Measurements from ENCODE around the gene C14orf180.

C14orf180 gene

DNA sequence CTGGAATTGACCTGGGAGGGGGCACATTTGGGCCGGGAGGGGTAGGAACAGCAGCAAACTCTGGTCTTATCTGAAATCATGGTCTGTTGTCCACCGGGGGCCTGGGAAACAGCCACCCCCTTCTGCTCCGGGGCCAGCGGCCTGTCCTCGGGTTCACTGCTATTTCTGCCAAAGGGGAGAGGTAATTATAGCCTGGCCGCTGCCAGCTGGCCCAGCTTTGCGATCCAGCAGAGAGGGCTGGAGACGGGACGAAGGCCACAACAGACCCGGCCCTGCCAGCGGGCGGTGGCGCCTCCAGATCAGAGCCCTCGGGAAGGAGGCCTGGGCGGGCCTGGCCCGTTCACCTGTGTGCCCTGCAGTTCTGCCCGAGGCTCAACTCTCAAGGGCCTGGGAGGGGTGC is at the start of gene C14orf180:
Gene C14orf180 (plus strand): TSS at position 258 of the 400 bp plus-strand sequence. CDS start 6,667 bp downstream, outside the sequence.
- DNase-seq, result no peak

DNA sequence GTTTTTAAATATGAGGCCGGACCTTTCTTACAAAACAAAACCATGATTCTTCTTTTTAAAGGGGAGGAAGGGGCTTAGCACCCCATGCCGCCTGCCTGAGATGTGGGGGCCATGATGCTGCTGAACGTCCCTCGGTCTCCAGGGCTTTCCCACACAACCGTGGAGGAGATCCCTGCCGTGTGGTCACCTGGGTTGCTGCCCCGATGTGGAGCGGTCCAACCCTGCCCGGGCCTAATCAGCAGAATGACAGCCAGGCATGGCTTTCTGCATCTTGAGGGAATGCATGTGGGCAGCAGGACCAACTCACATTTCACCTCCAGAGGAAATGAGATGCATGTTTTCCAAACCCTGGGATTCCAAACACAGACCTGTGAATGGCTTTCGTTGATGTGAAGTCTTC is 48.9 kb upstream of the C14orf180 start:
- DNase-seq, result no peak

DNA sequence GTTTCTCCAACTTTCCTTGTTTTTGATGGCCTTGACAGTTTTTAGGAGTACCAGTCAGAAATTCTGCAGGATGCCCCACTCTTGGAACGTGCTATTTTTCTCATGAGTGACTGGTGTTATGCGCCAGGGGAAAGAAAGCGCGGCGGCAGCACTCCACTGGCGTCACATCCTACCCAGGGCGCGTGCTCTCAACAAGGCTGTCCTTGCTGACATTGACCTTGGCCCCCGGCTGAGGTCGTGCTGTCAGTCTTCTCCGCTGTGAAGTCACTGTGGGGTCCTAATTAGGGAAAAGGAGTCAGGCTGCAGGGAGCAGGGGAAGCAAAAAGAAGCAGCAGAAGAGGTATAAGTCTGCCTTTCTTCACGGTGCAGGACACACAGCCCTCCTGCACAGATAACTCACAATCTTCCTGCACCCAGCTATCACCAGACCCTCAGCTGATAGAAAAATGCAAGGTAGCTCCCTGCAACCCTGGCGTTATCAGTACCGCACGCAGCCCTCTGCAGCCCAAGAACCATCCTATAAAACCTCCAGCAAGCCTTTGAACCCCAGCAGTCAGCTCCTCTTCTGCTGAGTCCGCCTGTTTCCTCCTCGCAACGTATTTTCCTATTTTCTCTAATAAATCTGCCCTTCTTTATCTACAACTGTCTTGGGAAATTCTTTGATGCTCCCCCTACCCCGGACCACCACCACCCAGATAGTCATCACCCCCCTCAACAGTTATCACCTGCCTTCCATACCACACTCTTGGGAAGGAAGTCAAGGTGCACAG is 48.0 kb upstream of the C14orf180 start:
- no peak for DNase-seq

DNA sequence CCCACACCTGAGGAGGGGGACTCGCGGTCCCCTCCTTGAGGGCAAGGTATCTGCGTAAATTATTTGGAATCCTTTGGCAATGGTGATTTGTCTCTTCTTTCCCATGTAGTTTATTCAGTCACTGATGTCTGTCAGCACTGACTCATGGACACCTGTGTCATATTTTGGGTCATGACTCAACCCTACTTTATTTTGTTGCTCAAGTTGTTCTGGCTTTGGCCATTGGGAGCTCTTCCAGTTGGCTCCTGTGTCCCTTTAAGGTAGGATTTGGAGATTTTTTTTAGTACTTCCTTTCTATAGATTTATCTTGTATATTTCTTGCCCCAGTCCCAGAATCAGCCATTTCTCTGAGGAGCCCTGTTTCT is 47.4 kb upstream of the C14orf180 start:
- no peak for DNase-seq

DNA sequence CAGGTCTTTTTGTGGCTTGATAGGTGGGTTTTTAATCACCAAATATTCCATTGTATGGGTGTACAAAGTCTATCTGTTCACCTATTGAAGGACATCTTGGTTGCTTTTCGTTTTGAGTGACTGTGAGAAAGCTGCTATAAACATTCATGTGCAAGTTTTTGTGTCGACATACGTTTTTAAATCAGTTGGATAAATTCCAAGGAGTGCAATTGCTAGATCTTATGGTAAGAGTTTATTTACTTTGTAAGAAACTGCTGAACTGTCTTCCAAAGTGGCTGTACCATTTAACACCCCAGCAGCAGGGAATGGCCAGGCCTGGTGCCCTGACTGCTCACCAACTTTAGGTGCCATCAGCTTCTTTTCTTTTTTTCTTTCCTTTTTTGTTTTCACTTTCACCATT is 45.5 kb upstream of the C14orf180 start:
- DNase-seq, result no peak

DNA sequence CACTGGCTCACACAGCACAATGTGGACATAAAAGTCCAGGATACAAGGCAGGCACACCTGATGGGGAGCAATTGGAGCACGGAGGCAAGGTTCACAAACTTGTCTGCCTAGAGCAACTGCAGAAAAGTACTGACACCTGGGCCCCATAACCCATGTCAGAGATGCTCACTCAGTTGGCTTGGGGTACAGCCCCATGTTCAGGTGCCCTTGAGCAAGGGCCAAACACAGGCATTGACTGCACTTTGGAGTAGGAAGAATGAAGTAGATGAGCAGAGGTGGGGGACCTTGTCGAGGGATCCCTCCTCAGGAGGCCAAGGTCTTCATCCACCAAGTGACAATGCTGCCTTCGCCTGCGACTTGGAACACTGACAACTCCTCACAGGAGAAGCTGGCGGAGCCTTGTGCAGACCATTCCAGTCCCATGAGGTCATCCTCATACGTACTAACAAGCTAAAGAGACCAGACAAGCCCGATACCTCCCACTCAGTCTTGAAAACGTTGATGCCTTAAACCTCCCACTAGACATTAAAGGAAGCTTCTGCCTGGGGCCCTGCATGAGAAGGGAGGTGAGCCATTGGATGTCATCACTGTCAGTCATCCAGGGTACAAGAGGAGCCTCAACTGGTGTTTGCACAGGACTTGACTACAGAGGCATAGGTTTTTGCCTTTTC is 42.5 kb upstream of the C14orf180 start:
- DNase-seq, result no peak

DNA sequence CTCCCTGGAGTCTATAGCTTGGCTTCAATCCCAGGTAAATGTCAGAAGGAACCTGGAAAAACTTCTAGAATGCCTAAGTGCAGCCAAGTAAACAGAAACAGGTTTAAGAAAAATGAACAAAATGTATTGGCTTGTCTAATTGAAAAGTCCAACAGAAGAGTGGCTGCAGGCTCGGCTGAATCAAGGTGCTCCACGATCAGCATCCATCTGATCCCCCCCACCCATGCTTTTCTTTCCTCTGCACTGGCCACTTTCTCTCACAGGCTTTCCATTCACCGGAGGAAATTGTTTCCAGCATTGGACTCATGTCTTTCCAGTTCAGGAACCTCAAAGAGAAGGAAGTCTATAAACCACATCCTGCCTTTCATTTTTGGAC is 42.0 kb upstream of the C14orf180 start:
- no peak for DNase-seq

DNA sequence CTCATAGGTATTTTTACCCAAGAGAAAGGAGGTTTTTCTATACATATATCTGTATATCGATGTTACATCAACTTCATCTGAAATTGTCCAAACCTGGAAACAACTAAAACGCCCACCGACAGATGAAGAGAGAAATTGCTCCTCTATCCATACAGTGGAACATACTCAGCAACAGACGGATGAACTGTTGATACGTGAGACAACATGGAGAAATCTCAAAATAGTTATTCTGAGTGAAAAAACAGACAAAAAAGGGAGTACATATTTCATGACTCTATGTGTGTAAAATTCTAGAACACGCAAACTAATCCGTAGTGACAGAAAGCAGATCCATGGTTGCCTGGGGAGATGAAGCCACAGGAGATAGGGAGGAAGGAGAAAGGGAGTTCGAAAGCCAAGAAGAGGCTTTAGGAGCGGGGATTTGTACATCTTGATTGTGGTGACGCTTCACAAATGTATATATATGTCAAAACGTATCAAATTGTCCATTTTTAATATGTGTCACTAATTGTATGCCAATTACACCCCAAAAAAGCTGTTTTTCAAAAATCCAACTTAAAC is 37.6 kb upstream of the C14orf180 start:
- DNase-seq, result no peak

DNA sequence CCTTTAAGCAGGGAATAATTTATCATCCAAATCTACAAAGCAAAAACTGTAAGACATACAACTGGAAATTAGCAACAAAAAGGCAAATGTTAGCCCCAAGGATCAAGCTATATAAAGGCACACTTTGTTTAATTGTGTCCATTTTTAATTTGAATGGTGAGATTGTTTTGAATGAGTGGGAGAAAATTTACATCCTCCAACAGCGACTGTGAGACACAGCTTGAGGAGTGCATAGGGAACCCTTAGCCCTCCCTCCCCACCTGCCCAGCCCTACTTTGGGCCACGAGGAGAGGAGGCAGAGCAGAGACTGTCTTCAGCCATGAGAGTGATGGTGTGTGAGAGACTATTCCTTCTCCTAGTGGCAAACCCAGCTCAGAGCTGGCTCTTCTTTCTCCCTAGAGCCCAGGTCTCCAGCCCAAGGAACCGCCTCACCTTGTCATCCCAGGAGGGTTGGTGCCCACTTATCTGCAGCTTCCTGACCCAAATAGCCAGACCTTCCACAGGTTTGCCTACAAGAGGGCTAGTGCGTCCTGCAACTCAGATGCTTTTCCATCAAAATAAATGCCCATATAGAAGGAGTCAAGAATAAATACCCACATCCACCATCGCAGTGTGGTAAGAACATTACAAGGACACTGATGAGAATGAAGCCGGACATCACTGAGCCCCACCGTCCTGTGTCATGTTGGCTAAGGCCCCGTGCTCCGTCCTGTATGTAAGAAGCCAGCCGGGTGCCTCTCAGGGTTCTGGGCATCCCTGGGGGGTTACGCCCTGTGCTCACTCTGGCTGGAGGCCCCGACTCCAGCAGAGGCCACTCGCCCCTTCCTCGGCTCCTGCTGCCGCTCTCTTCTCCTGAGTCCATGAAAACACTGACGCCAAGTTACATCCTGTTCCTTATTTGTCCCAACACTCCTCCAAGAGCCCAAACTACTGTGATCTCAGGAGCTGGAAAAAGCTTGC is 36.4 kb upstream of the C14orf180 start:
- no peak for DNase-seq

DNA sequence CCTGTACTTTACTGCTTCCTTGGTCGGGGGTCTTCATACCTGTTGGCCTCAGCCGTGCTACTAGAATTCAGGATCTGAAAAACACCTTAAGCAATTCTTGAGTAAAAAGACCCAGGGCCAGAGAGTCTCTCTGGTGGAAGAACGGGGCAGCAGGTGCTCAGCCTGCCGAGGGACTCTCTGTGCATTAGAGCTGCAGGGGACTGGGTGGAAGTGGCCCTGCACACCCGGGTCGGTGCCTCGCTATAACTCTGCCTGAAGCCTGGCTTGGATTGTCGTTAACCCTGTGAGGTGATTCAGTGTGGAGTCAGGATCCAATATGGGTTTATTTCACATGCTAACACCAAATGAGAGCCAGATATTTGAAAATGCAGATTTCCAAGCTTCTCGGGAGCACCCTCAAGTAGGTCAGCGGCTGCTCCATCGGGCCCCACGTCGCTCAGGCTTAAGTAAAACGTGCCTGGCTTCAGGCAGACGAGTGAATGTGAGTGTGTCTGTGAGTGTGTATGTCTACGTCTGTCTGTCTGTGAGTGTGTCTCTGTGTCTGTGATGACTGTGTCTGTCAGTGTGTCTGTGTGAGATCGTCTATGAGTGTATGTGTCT is 35.1 kb upstream of the C14orf180 start:
- no peak for DNase-seq

DNA sequence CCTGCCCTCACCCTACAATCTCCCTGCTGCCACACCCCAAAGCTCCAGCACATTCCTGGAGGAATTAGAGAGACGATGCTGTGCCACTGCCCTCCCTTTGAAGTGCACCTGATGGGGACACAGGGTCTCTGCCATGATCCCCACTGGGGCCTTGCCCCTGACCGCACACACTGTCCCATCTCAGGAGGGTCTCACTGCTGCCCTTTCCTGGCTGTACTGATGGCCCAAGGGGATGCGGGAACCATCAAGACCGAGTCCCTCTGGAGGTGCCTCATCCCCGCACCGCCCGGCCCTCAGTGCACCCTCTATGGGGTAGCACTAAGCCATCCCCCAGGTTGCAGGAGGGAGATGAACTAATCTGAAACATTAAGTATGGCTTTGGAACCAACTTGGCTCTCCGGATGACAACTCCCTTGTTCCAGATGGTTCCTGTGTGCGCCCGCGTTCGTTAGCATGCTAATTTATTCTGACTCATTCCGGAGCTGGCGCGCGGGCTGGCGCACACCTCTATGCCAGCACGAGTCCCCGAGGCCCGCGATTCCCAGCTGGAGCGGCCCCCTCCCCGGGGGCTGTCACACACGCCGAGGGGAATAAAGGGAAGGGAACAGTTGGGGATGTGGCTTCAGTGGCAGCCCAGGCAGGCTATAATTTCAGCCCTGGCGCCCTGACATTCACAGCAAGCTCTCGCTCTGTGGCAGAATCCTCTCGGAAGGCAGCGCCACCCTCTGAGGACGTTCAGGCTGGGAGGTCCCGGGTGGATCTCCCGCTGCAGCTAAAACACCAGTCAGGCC is 34.2 kb upstream of the C14orf180 start:
- DNase-seq, result no peak

DNA sequence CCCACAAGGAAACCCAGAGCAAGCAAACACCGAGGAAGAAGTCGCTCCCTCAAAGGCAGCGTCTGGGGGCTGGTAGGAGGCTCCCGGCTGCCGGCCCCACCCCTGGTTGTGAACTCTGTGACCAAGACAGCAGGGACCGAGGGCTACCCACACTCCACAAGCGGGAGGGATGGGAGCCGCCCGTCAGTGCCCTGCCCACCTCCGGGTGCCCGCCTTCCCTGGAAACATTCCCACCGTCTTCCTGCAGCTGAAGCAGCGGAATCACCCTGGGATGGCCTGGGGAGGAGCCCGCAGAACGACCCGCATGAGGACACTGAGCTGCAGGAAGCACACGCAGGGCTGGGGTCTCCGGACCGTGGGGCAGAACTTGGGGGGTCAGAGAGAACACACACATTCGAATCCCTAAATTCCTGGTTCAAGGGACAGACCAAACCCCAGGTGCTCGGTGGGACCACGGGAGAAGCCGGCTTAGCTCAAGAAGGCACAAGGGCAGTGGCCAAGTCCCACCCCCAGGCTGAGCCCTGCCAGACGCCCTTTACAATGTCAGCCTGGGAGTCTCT is 33.5 kb upstream of the C14orf180 start:
- no peak for DNase-seq

DNA sequence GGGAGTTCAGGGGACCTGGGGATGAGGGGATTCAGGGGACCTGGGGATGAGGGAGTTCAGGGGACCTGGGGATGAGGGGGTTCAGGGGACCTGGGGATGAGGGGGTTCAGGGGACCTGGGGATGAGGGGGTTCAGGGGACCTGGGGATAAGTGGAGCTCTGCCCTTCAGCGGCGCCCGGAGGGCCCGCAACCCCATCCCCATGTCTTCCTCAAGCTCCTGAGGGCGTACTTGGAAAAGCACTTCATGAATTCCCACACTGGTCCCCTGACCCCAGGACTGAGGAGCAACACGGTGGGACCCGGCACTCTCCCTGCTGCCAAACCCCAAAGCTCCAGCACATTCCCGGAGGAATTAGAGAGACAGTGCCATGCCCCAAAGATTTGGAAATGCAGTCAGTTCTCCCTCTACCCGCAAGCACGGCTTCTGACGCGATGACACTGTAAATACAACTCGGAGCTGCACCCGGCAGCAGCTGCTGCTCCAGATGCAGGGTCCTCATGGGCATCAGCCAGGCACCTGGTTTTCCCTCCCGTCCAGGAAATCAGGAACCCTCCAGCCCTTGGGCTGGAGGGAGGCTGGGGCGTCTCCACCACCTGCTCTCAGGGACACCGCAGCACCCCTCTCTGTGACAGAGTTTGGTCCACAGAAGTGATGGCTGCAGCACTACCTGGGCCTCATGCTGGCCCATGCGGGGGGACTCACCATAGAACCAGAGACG is 32.8 kb upstream of the C14orf180 start:
- DNase-seq, result no peak

DNA sequence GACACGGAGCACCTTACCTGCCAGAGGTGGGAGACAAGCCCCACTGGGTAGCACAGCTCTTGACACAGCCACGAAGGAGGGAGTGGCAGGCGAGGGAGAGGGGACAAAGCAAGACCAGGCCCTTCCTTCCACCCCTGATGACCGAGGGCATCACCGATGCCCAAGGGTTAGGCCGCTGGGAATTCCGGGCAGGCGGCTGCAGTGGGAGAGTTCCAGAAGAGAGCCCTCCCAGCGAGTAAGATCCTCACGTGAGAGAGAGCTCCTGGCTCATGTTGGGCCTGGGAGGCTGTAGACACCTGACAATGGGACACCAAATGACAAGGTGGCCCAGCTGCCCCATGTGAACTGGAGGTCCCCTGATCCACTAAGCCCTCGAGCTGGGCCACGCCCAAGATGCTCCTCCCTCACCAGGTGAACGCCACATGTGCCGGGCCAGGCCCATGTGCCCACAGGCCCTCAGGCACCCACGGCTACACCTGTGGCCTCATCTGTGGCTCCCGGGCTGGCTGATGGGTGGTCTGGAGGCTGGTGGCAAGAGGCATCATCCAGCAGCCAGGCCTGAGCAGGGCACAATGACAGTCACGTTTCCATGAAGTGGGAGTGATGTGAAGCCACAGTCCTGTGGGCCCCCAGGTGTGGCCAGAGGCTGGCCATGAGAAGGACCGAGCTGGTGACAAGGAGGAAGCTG is 32.1 kb upstream of the C14orf180 start:
- no peak for DNase-seq

DNA sequence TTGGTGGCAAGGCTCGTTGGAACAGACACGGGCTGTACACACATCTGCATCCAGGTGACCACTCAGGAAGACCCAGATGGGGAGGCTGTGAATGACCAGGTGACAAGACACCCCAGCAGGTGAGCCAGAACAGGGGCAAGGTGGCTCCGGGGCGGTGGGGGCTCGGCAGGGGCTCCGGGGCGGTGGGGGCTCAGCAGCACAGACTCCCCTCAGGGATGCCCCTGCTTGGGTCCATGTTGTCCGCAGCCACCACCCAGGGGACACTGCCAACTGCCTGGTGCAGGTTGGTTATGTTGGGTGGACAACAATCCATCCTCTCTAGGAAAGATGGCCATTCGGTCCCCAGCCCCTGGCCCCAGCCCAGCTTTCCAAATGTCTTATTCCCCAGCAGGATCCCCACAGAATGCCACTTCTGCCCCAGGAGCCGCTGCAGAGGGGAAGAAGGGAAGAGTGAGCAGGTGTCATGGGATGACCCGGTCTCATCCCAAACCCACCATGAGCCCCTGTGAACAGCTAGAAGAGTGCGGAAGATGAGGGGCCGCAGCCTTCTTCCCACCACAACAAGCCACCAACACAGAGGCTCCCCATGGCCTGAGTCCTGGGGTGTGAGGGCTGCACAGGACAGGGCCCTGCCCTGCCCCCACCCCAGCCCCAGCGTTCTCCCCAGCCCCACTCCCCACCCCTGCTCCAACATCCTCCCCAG is 31.4 kb upstream of the C14orf180 start:
- DNase-seq, result no peak

DNA sequence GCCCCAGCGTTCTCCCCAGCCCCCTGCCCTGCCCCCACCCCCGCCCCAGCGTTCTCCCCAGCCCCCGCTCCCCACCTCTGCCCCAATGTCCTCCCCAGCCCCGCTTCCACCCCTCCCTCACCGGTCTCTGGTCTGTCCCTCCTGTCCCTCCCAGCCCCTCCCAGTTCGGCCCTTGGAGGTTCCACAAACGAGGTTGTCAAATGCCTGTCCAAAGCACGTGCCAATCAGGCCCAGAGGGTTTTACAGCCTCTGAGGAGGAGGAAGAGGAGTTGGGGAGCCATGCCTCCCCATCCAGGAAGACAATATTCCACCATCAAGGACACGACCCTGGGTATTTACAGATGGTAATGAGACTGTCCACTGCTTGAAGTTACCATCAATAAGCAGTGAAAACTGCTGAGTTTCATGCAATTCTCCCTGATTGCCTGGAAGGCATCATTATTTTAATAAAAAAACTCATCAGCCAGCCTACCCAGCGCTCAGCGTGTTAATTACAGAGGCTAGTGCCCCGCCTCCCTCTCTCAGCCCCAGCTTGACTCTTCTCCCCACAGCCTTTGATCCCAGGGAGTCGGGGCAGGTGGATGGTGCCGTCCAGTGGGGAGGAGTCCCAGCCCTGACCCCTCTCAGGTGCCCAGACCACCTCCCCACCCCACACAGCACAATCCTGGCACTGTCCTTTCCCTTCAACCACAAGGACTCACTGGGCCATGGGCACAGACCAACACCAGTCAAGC is 30.6 kb upstream of the C14orf180 start:
- no peak for DNase-seq

DNA sequence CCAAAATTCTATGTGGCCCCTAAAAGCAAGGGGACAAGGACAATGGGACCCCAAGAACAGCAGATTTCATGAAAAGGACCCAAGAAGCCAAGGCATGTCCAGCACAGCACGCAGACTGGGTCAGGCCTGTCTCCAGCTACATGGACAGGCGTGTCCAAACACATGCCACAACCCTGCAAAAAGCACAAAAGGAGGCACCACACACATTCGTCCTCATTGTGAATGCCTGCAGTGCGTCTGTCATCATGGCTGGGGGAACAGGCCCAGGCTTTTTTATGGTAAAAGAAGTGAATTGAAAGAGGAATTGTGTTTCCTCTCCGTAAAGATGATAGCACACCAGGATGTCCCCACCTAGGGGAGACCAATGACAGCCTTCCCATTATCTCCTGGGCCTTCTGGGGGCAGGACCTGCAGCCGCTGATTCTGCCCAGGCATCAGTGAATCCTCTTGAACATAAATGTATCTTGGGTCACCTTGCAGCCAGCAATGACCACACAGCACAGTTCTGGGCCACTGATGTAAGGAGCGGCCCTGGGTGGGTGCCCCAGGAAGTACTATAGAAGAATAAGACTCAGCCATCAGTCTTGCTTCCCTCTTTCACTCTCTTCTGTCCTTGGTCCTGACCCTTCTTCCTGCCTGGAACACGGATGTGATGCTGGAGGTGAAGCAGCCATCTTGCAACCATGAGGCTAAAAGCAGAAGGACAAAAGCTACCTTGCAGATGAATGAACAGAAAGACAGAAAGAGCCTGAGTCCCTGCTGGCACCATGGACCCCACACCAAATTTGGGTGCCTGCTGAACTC is 29.8 kb upstream of the C14orf180 start:
- no peak for DNase-seq

DNA sequence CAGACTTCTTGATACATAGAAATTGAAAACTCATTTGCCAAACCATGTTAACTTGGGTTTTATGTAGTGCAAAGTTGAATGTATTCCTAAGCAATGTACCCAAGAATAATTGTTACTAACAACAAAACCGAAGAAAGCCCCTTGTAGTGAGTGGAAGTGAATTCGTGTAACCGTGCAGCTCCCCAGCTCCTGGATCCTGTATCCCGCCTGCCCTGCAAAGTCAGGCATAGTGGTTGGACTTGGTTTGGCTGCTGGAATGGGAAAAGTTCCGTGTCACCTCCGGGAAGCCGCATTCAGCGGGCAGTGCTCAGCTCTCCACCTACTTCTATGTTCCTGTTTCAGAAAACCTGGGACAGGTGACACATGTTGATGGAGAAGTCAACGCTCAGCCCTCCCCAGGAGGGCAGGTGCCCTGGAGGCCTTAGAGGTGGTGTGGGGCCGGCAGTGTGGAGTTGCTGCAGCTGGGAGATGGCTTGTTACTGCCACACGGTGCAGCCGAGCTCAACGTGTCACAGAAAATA is 29.2 kb upstream of the C14orf180 start:
- DNase-seq, result no peak

Measured in activated T-cell treated with anti-CD3 and anti-CD28 coated beads, Interleukin-2, amount 50 U/mL, for 1 hour (primary cell).